Neural cell (in vitro differentiated cells): ENCODE data around the gene PGF. TPM values are rescaled to one million over a fixed set of nuclear protein-coding genes. Genes with fewer than 3 reads are reported as not detected.

ENCODE experiments used
- H2AFZ ChIP-seq: fragments of 200-600, 300-800 bp; sonication (generic), shearing (Covaris generic); 2 replicates; pipeline ENCODE4 v1.6.0; 2014; ENCODE audit warnings: low read depth, mild to moderate bottlenecking, antibody characterized with exemption, low read length, moderate library complexity
- H3F3A ChIP-seq: fragments of 200-600 bp; shearing (Covaris generic); 2 replicates; pipeline ENCODE4 v1.6.1; 2016; ENCODE audit warnings: mild to moderate bottlenecking, moderate library complexity, mixed read lengths, antibody characterized with exemption, low read length; ENCODE audit not compliant: insufficient read depth, poor library complexity, severe bottlenecking
- H3K27ac ChIP-seq: fragments of 200-600, 300-800 bp; sonication (generic), shearing (Covaris generic); 2 replicates; pipeline ENCODE4 v1.5.1; 2014; ENCODE audit warnings: mild to moderate bottlenecking, low read length, moderate library complexity
- H3K27me3 ChIP-seq: fragments of 300-800, 200-600 bp; sonication (generic), shearing (Covaris generic); 2 replicates; pipeline ENCODE4 v1.6.0; 2014; ENCODE audit warnings: mild to moderate bottlenecking, low read depth, low read length, moderate library complexity; ENCODE audit not compliant: insufficient read depth
- H3K36me3 ChIP-seq: fragments of 300-800, 200-600 bp; sonication (generic), shearing (Covaris generic); 2 replicates; pipeline ENCODE4 v1.5.1; 2014; ENCODE audit warnings: mild to moderate bottlenecking, antibody characterized with exemption, low read length, moderate library complexity; ENCODE audit not compliant: insufficient read depth
- H3K4me2 ChIP-seq: fragments of 300-800, 200-600 bp; sonication (generic), shearing (Covaris generic); 2 replicates; pipeline ENCODE4 v1.6.0; 2014; ENCODE audit warnings: mild to moderate bottlenecking, low read length
- H3K4me3 ChIP-seq: fragments of 300-800, 200-600 bp; sonication (generic), shearing (Covaris generic); 2 replicates; pipeline ENCODE4 v1.5.1; 2014; ENCODE audit warnings: mild to moderate bottlenecking, low read length, moderate library complexity
- H3K79me2 ChIP-seq: fragments of 200-600 bp; shearing (Covaris generic); replicated peaks from 2 replicates; pipeline ENCODE4 v1.6.0; 2014; ENCODE audit warnings: mild to moderate bottlenecking, low read length, moderate library complexity; ENCODE audit not compliant: insufficient read depth
- H3K9ac ChIP-seq: fragments of 300-800, 200-600 bp; sonication (generic), shearing (Covaris generic); 2 replicates; pipeline ENCODE4 v1.6.1; 2016; ENCODE audit warnings: mild to moderate bottlenecking, low read length, mixed read lengths
- H3K9me2 ChIP-seq: fragments of 200-600 bp; shearing (Covaris generic); 2 replicates; pipeline ENCODE4 v1.6.1; 2016; ENCODE audit warnings: mild to moderate bottlenecking, low read length, mixed read lengths; ENCODE audit not compliant: insufficient read depth
- H3K9me3 ChIP-seq: fragments of 200-600, 300-800 bp; sonication (generic), shearing (Covaris generic); 2 replicates; pipeline ENCODE4 v1.6.1; 2016; ENCODE audit warnings: mild to moderate bottlenecking, mixed run types, low read length, moderate library complexity, mixed read lengths
- H4K20me1 ChIP-seq: fragments of 200-600 bp; shearing (Covaris generic); 2 replicates; pipeline ENCODE4 v1.6.1; 2016; ENCODE audit warnings: mild to moderate bottlenecking, mixed run types; ENCODE audit not compliant: insufficient read depth
- CTCF ChIP-seq: fragments of 450-650 bp; IDR thresholded peaks from 2 replicates; pipeline ENCODE4 v1.5.1; 2014; ENCODE audit warnings: antibody characterized with exemption, mild to moderate bottlenecking, moderate library complexity; ENCODE audit not compliant: poor library complexity, severe bottlenecking
- EP300 ChIP-seq: fragments of 450-650 bp; conservative IDR thresholded peaks from 2 replicates; pipeline ENCODE4 v1.6.1; 2014; ENCODE audit warnings: antibody characterized with exemption, mild to moderate bottlenecking, moderate library complexity; ENCODE audit not compliant: poor library complexity, severe bottlenecking
- EZH2 ChIP-seq: fragments of 200-600, 300-800 bp; shearing (Covaris generic), sonication (generic); IDR thresholded peaks from 2 replicates; pipeline ENCODE4 v1.6.1; 2014; ENCODE audit warnings: antibody characterized with exemption, low read length, borderline replicate concordance, mild to moderate bottlenecking; ENCODE audit not compliant: insufficient read depth, poor library complexity, severe bottlenecking
- MXI1 ChIP-seq: fragments of 450-650 bp; conservative IDR thresholded peaks from 2 replicates; pipeline ENCODE4 v1.6.1; 2014; ENCODE audit warnings: antibody characterized with exemption, mild to moderate bottlenecking; ENCODE audit not compliant: poor library complexity, severe bottlenecking
- POLR2AphosphoS5 ChIP-seq: IDR thresholded peaks from 2 replicates; pipeline ENCODE4 v1.6.1; 2012
- RAD21 ChIP-seq: fragments of 450-650 bp; conservative IDR thresholded peaks from 2 replicates; pipeline ENCODE4 v1.6.1; 2014; ENCODE audit warnings: antibody characterized with exemption, mild to moderate bottlenecking, moderate library complexity
- REST ChIP-seq: IDR thresholded peaks from 2 replicates; pipeline ENCODE4 v1.6.1; 2012; ENCODE audit warnings: borderline replicate concordance
- SMC3 ChIP-seq: fragments of 450-650 bp; conservative IDR thresholded peaks from 2 replicates; pipeline ENCODE4 v1.6.1; 2014; ENCODE audit warnings: antibody characterized with exemption, mild to moderate bottlenecking, moderate library complexity; ENCODE audit not compliant: poor library complexity
- TAF1 ChIP-seq: IDR thresholded peaks from 2 replicates; pipeline ENCODE4 v1.6.1; 2012; ENCODE audit warnings: low read depth
- polyA plus RNA-seq: library from polyadenylated mRNA; depleted of rRNA; stranded (reverse); fragments of >200 nt; gene quantifications from 2 replicates; pipeline ENCODE4 v1.2.3, GENCODE V29; 2014

The PGF gene
- polyA plus RNA-seq, 1 donor from 2014 or later: not detected

GRCh38 chr14:74898694-74899093 is 56.7 kb downstream of the PGF start:
- no peak for TF ChIP-seq REST
- TF ChIP-seq CTCF: no peak
- TF ChIP-seq EZH2: no peak
- Histone ChIP-seq H3K4me2 (no peak overlapping the region), H3K27me3 (no peaks in the 10 kb centered on the region), H4K20me1 (no peaks in the 10 kb centered on the region), H3K9me3 (no peaks in the 10 kb centered on the region), H3K79me2 (no peaks in the 10 kb centered on the region), H3K27ac (no peak overlapping the region), H2AFZ (no peak overlapping the region), H3K9ac (no peak overlapping the region), H3K36me3 (peaks cover 10% of the 10 kb centered on the region), H3K4me3 (no peak overlapping the region), H3F3A (no peaks in the 10 kb centered on the region), H3K9me2 (no peaks in the 10 kb centered on the region)

GRCh38 chr14:74898083-74898482 is 57.3 kb downstream of the PGF start:
- peaks cover 10% of the 10 kb centered on the region for H3K36me3 ChIP-seq
- no peaks in the 10 kb centered on the region for H3K9me3 ChIP-seq
- no peaks in the 10 kb centered on the region for H4K20me1 ChIP-seq

More at GRCh38 chr14:74898083-74898482, 57.3 kb downstream of the PGF start:
- H3F3A ChIP-seq: no peaks in the 10 kb centered on the region
- no peak overlapping the region for H3K4me2 ChIP-seq
- no peaks in the 10 kb centered on the region for H3K27me3 ChIP-seq
- H2AFZ ChIP-seq: no peak overlapping the region
- no peak for TF ChIP-seq MXI1
- no peak for TF ChIP-seq REST
- no peak for TF ChIP-seq RAD21
- TF ChIP-seq TAF1: no peak
- TF ChIP-seq SMC3: no peak
- TF ChIP-seq EP300: no peak
- TF ChIP-seq POLR2AphosphoS5: no peak
- TF ChIP-seq EZH2: no peak
- no peak for TF ChIP-seq CTCF
- H3K4me3 ChIP-seq: no peak overlapping the region
- no peaks in the 10 kb centered on the region for H3K79me2 ChIP-seq
- H3K9ac ChIP-seq: no peak overlapping the region
- no peaks in the 10 kb centered on the region for H3K9me2 ChIP-seq
- H3K27ac ChIP-seq: no peak overlapping the region
